OCI-LY3 (cell line): ENCODE data around the gene INS.

Experiments
- H2AFZ ChIP-seq: fragments of 200-600, 300-600 bp; shearing (Covaris generic); 2 replicates; pipeline ENCODE4 v1.6.0; 2014; ENCODE audit warnings: antibody characterized with exemption, low read depth, low read length
- H3K27ac ChIP-seq: fragments of 200-600, 300-600 bp; sonication (generic); 2 replicates; pipeline ENCODE4 v1.5.1; 2014; ENCODE audit warnings: mild to moderate bottlenecking, low read length, moderate library complexity, mixed read lengths
- H3K27me3 ChIP-seq: fragments of 200-600, 300-600 bp; sonication (generic); 2 replicates; pipeline ENCODE4 v1.6.1; 2014; ENCODE audit warnings: low read depth, low read length, mixed read lengths
- H3K36me3 ChIP-seq: fragments of 200-600, 300-600 bp; sonication (generic); replicated peaks from 2 replicates; pipeline ENCODE3; 2014; ENCODE audit warnings: low read depth, low read length, mixed read lengths
- H3K4me1 ChIP-seq: fragments of 300-600, 200-600 bp; sonication (generic); 2 replicates; pipeline ENCODE4 v1.6.1; 2014; ENCODE audit warnings: low read length, mixed read lengths
- H3K4me2 ChIP-seq: fragments of 200-600, 300-600 bp; sonication (generic); 2 replicates; pipeline ENCODE4 v1.6.1; 2014; ENCODE audit warnings: low read length, mixed read lengths
- H3K4me3 ChIP-seq: fragments of 300-600, 200-600 bp; sonication (generic); 2 replicates; pipeline ENCODE4 v1.5.1; 2014; ENCODE audit warnings: antibody characterized with exemption, mild to moderate bottlenecking, low read length, moderate library complexity
- H3K79me2 ChIP-seq: fragments of 300-600, 200-600 bp; shearing (Covaris generic); 2 replicates; pipeline ENCODE4 v1.6.1; 2014; ENCODE audit warnings: mild to moderate bottlenecking, low read length, mixed read lengths
- H3K9ac ChIP-seq: fragments of 300-600, 200-600 bp; shearing (Covaris generic); 2 replicates; pipeline ENCODE4 v1.6.0; 2014; ENCODE audit warnings: mild to moderate bottlenecking, low read length, moderate library complexity
- H3K9me3 ChIP-seq: fragments of 200-600, 300-600 bp; shearing (Covaris generic); 2 replicates; pipeline ENCODE4 v1.6.1; 2014; ENCODE audit warnings: low read length, mixed read lengths; ENCODE audit not compliant: insufficient read depth
- H4K20me1 ChIP-seq: fragments of 200-600, 300-600 bp; sonication (generic); 2 replicates; pipeline ENCODE4 v1.6.1; 2016; ENCODE audit warnings: low read length, mixed read lengths; ENCODE audit not compliant: insufficient read depth
- EZH2phosphoT487 ChIP-seq: fragments of 200-600 bp; shearing (Covaris generic); IDR thresholded peaks from 2 replicates; pipeline ENCODE4 v1.6.1; 2018; ENCODE audit warnings: antibody characterized with exemption, mixed run types, low read depth
- TF ChIP-seq, protein P1 (sequence below): fragments of 200-600, 300-600 bp; sonication (generic); IDR thresholded peaks from 2 replicates; pipeline ENCODE4 v1.5.1; 2014; ENCODE audit warnings: antibody characterized with exemption, low read length, low read depth

INS gene

GRCh38 chr11:2114430-2115241, 46.4 kb downstream of the INS start:
- Histone ChIP-seq H4K20me1 (no peaks in the 10 kb centered on the region), H3K4me1 (no peaks in the 10 kb centered on the region), H3K36me3 (no peaks in the 10 kb centered on the region), H3K27me3 (peaks cover 31% of the 10 kb centered on the region), H3K9me3 (no peaks in the 10 kb centered on the region), H3K9ac (no peak overlapping the region), H3K27ac (no peak overlapping the region), H2AFZ (no peak overlapping the region), H3K79me2 (no peaks in the 10 kb centered on the region), H3K4me3 (no peak overlapping the region), H3K4me2 (no peak overlapping the region)
- no peak for TF ChIP-seq EZH2phosphoT487
- TF ChIP-seq, protein P1, sequence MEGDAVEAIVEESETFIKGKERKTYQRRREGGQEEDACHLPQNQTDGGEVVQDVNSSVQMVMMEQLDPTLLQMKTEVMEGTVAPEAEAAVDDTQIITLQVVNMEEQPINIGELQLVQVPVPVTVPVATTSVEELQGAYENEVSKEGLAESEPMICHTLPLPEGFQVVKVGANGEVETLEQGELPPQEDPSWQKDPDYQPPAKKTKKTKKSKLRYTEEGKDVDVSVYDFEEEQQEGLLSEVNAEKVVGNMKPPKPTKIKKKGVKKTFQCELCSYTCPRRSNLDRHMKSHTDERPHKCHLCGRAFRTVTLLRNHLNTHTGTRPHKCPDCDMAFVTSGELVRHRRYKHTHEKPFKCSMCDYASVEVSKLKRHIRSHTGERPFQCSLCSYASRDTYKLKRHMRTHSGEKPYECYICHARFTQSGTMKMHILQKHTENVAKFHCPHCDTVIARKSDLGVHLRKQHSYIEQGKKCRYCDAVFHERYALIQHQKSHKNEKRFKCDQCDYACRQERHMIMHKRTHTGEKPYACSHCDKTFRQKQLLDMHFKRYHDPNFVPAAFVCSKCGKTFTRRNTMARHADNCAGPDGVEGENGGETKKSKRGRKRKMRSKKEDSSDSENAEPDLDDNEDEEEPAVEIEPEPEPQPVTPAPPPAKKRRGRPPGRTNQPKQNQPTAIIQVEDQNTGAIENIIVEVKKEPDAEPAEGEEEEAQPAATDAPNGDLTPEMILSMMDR: no peak

- Histone ChIP-seq H3K9me3 (no peaks in the 10 kb centered on the region), H3K4me1 (no peaks in the 10 kb centered on the region), H4K20me1 (no peaks in the 10 kb centered on the region), H3K4me2 (no peak overlapping the region), H3K79me2 (no peaks in the 10 kb centered on the region), H3K36me3 (no peaks in the 10 kb centered on the region), H3K4me3 (no peak overlapping the region), H3K27ac (no peak overlapping the region), H3K27me3 (peaks cover 30% of the 10 kb centered on the region), H2AFZ (no peak overlapping the region), H3K9ac (no peak overlapping the region)
- TF ChIP-seq EZH2phosphoT487: no peak
- TF ChIP-seq, protein P1: no peak
These were observed 47.2 kb downstream of the INS start for GRCh38 chr11:2113776-2114175.

- TF ChIP-seq, protein P1: no peak
- no peak for TF ChIP-seq EZH2phosphoT487
These were observed 50.5 kb downstream of the INS start for GRCh38 chr11:2110521-2110920.

More at GRCh38 chr11:2110521-2110920, 50.5 kb downstream of the INS start:
- no peak overlapping the region for H3K27ac ChIP-seq
- peaks cover 8% of the 10 kb centered on the region; the same call in 1 of the 2 replicates for H3K27me3 ChIP-seq
- H3K9me3 ChIP-seq: no peaks in the 10 kb centered on the region
- H2AFZ ChIP-seq: no peak overlapping the region
- no peak overlapping the region for H3K4me2 ChIP-seq
- H3K36me3 ChIP-seq: no peaks in the 10 kb centered on the region
- no peaks in the 10 kb centered on the region for H4K20me1 ChIP-seq
- no peaks in the 10 kb centered on the region for H3K79me2 ChIP-seq
- no peaks in the 10 kb centered on the region for H3K4me1 ChIP-seq
- no peak overlapping the region for H3K4me3 ChIP-seq
- no peak overlapping the region for H3K9ac ChIP-seq
